HCT116 (cell line): ENCODE measurements around the gene HES1. TPM values are rescaled to one million over a fixed set of nuclear protein-coding genes. Genes with fewer than 3 reads are reported as not detected.

Experiments used
- ATAC-seq: fragments of 200-7000 bp; cut with Tn5 transposase; 2 replicates; pipeline ENCODE4 v1.9.1; 2020; ENCODE audit warnings: mild to moderate bottlenecking, moderate library complexity
- BruUV-seq: library from RNA; stranded (reverse); fragments of 400-500 nt; replicated peaks from 2 replicates; lab custom pipeline; 2021; lab: Mats Ljungman, UMichigan
- CTCF ChIA-PET: fragments of 300-600 bp; sonication (Branson Sonifier 250); formaldehyde crosslinking; loops from one replicate; lab custom pipeline; 2021; ENCODE audit warnings: antibody characterized with exemption; lab: Charles Lee
- POLR2A ChIA-PET: fragments of 300-600, 350-600 bp; sonication (Branson Sonifier 250); formaldehyde crosslinking; loops from one replicate; lab custom pipeline; 2021; ENCODE audit warnings: antibody characterized with exemption; lab: Charles Lee
- RAD21 ChIA-PET, 2 experiments: fragments of 300-600 bp; sonication (Branson Sonifier 250); formaldehyde crosslinking; loops; one replicate each; lab custom pipeline; 2023; ENCODE audit warnings: low total read pairs in 2 of 2; ENCODE audit not compliant: uncharacterized antibody in 2 of 2, unreplicated experiment in 2 of 2, low non-redundant PET in 1 of 2; lab: Charles Lee
- DNase-seq: peaks from one replicate; pipeline ENCODE4 v3.0.0-alpha.2; 2010; ENCODE audit warnings: low read depth, low spot score
- H2AFZ ChIP-seq: fragments of 200-600 bp; shearing (Covaris generic), sonication (generic); 2 replicates; pipeline ENCODE4 v1.6.1; 2017; ENCODE audit warnings: low read depth, mixed run types, mixed read lengths, antibody characterized with exemption, low read length; ENCODE audit not compliant: poor library complexity, severe bottlenecking
- H3K27ac ChIP-seq: 2 replicates; pipeline ENCODE4 v1.5.1; 2012; ENCODE audit warnings: low read depth, low read length
- H3K27me3 ChIP-seq: fragments of 200-600 bp; sonication (generic); 2 replicates; pipeline ENCODE4 v1.6.1; 2016; ENCODE audit warnings: mixed run types, low read length, mixed read lengths; ENCODE audit not compliant: insufficient read depth
- H3K36me3 ChIP-seq, 2 experiments: fragments of 200-500 bp in 1 of 2; fragments of 200-600 bp in 1 of 2; sonication (Bioruptor generic) in 1 of 2; sonication (generic) in 1 of 2; 2 replicates each; pipeline versions ENCODE4 v1.5.1 to v1.6.1; 2014 to 2016; ENCODE audit warnings: low read length in 2 of 2, inconsistent platforms in 1 of 2, mixed read lengths in 1 of 2, mixed run types in 1 of 2; ENCODE audit not compliant: insufficient read depth in 2 of 2, control insufficient read depth in 1 of 2
- H3K4me1 ChIP-seq, 2 experiments: fragments of 200-600 bp in 1 of 2; sonication (generic) in 1 of 2; 2 replicates each; pipeline versions ENCODE4 v1.5.1 to v1.6.1; 2012 to 2017; ENCODE audit warnings: low read length in 2 of 2, inconsistent platforms in 1 of 2, mild to moderate bottlenecking in 1 of 2, mixed read lengths in 1 of 2, mixed run types in 1 of 2, moderate library complexity in 1 of 2; ENCODE audit not compliant: insufficient read depth in 2 of 2, control insufficient read depth in 1 of 2
- H3K4me2 ChIP-seq: fragments of 200-600 bp; sonication (generic); 2 replicates; pipeline ENCODE4 v1.6.1; 2017; ENCODE audit warnings: mixed run types, low read length, mixed read lengths
- H3K4me3 ChIP-seq, 2 experiments: fragments of 200-600 bp in 1 of 2; sonication (generic) in 1 of 2; replicated peaks in 1 of 2; 2 replicates each; pipeline ENCODE4 v1.5.1; 2011 to 2016; ENCODE audit warnings: low read length in 2 of 2, control low read depth in 1 of 2, low read depth in 1 of 2, mild to moderate bottlenecking in 1 of 2, mixed read lengths in 1 of 2, mixed run types in 1 of 2
- H3K79me2 ChIP-seq: fragments of 200-600 bp; sonication (generic); 2 replicates; pipeline ENCODE4 v1.6.1; 2017; ENCODE audit warnings: mild to moderate bottlenecking, mixed run types, low read length, moderate library complexity, mixed read lengths; ENCODE audit not compliant: insufficient read depth
- H3K9ac ChIP-seq: fragments of 200-600 bp; sonication (generic); 2 replicates; pipeline ENCODE4 v1.6.1; 2016; ENCODE audit warnings: low read length, mixed read lengths
- H3K9me2 ChIP-seq: fragments of 200-600 bp; sonication (generic), shearing (Covaris generic); 2 replicates; pipeline ENCODE4 v1.6.1; 2017; ENCODE audit warnings: mixed run types, mild to moderate bottlenecking, moderate library complexity; ENCODE audit not compliant: insufficient read depth
- H3K9me3 ChIP-seq, 2 experiments: fragments of 200-500 bp in 1 of 2; fragments of 200-600 bp in 1 of 2; sonication (Bioruptor generic) in 1 of 2; sonication (generic) in 1 of 2; 2 replicates each; pipeline ENCODE4 v1.6.1; 2014 to 2017; ENCODE audit warnings: low read length in 2 of 2, mixed read lengths in 2 of 2, inconsistent platforms in 1 of 2, low read depth in 1 of 2, mild to moderate bottlenecking in 1 of 2, mixed run types in 1 of 2, moderate library complexity in 1 of 2; ENCODE audit not compliant: control insufficient read depth in 1 of 2, insufficient read depth in 1 of 2
- H4K20me1 ChIP-seq: fragments of 200-600 bp; sonication (generic), shearing (Covaris generic); 2 replicates; pipeline ENCODE4 v1.6.1; 2017; ENCODE audit warnings: mixed run types, mild to moderate bottlenecking, moderate library complexity; ENCODE audit not compliant: insufficient read depth
- CEBPB ChIP-seq: IDR thresholded peaks from 2 replicates; pipeline ENCODE4 v1.6.1; 2012; ENCODE audit warnings: low read depth
- EGR1 ChIP-seq: IDR thresholded peaks from 2 replicates; pipeline ENCODE4 v1.6.1; 2012; ENCODE audit warnings: low read depth
- ELF1 ChIP-seq: IDR thresholded peaks from 2 replicates; pipeline ENCODE4 v1.6.1; 2012; ENCODE audit warnings: low read depth, borderline replicate concordance
- EZH2 ChIP-seq: fragments of 200-600 bp; sonication (generic); IDR thresholded peaks from 2 replicates; pipeline ENCODE4 v1.6.1; 2017; ENCODE audit warnings: antibody characterized with exemption, mixed run types
- EZH2phosphoT487 ChIP-seq: fragments of 200-600 bp; IDR thresholded peaks from 2 replicates; pipeline ENCODE4 v1.6.1; 2018; ENCODE audit warnings: antibody characterized with exemption, borderline replicate concordance
- FOSL1 ChIP-seq: IDR thresholded peaks from 2 replicates; pipeline ENCODE4 v1.6.1; 2012; ENCODE audit warnings: low read depth
- POLR2A ChIP-seq: IDR thresholded peaks from 2 replicates; pipeline ENCODE4 v1.7.0; 2011; ENCODE audit warnings: borderline replicate concordance; ENCODE audit not compliant: insufficient read depth, insufficient read length; ENCODE audit errors: extremely low read depth
- POLR2AphosphoS5 ChIP-seq: IDR thresholded peaks from 2 replicates; pipeline ENCODE4 v1.6.1; 2011; ENCODE audit warnings: mild to moderate bottlenecking, low read depth, low read length, moderate library complexity
- SIN3A ChIP-seq: IDR thresholded peaks from 2 replicates; pipeline ENCODE4 v1.6.1; 2012; ENCODE audit warnings: low read depth
- SRF ChIP-seq: IDR thresholded peaks from 2 replicates; pipeline ENCODE4 v1.6.1; 2012; ENCODE audit warnings: low read depth
- TCF7L2 ChIP-seq: IDR thresholded peaks from 2 replicates; pipeline ENCODE4 v1.7.0; 2011; ENCODE audit warnings: borderline replicate concordance, inconsistent platforms; ENCODE audit not compliant: insufficient read depth, insufficient read length; ENCODE audit errors: extremely low read depth
- YY1 ChIP-seq: IDR thresholded peaks from 2 replicates; pipeline ENCODE4 v1.6.1; 2011; ENCODE audit warnings: low read length, low read depth, moderate library complexity, mild to moderate bottlenecking; ENCODE audit not compliant: insufficient replicate concordance; ENCODE audit errors: extremely low read depth
- ZFX ChIP-seq: fragments of 450-650 bp; IDR thresholded peaks from 2 replicates; pipeline ENCODE4 v1.6.1; 2017
- ZNF274 ChIP-seq: fragments of 200-500 bp; sonication (Bioruptor generic); IDR thresholded peaks from 2 replicates; pipeline ENCODE4 v1.6.1; 2014; ENCODE audit warnings: mild to moderate bottlenecking, low read depth, low read length, inconsistent platforms
- intact Hi-C: fragments of 100-400 bp; cut with micrococcal nuclease; formaldehyde crosslinking; loops from 2 replicates; pipeline ENCODE4 v1.10.0; 2022
- total RNA-seq: library from RNA; stranded (reverse); gene quantifications from one replicate; pipeline ENCODE4 v1.2.1, GENCODE V29; 2021; ENCODE audit not compliant: unreplicated experiment
- TF ChIP-seq, protein P1 (sequence below): IDR thresholded peaks from 2 replicates; pipeline ENCODE4 v1.6.1; 2012; ENCODE audit warnings: low read depth
- TF ChIP-seq, protein P2 (sequence below): IDR thresholded peaks from 2 replicates; pipeline ENCODE4 v1.6.1; 2012
- TF ChIP-seq, protein P3 (sequence below), 3 experiments: fragments of 200-600 bp in 1 of 3; sonication (generic) in 1 of 3; IDR thresholded peaks in 2 of 3; conservative IDR thresholded peaks in 1 of 3; 2 replicates each; pipeline ENCODE4 v1.5.1; 2012 to 2017; ENCODE audit warnings: low read depth in 2 of 3, low read length in 2 of 3, antibody characterized with exemption in 1 of 3, borderline replicate concordance in 1 of 3, control low read depth in 1 of 3, mild to moderate bottlenecking in 1 of 3, mixed read lengths in 1 of 3, mixed run types in 1 of 3, moderate library complexity in 1 of 3; ENCODE audit not compliant: insufficient read depth in 1 of 3

Gene HES1
- total RNA-seq, 1 experiment from 2014 or later, result 32.9 TPM

DNA sequence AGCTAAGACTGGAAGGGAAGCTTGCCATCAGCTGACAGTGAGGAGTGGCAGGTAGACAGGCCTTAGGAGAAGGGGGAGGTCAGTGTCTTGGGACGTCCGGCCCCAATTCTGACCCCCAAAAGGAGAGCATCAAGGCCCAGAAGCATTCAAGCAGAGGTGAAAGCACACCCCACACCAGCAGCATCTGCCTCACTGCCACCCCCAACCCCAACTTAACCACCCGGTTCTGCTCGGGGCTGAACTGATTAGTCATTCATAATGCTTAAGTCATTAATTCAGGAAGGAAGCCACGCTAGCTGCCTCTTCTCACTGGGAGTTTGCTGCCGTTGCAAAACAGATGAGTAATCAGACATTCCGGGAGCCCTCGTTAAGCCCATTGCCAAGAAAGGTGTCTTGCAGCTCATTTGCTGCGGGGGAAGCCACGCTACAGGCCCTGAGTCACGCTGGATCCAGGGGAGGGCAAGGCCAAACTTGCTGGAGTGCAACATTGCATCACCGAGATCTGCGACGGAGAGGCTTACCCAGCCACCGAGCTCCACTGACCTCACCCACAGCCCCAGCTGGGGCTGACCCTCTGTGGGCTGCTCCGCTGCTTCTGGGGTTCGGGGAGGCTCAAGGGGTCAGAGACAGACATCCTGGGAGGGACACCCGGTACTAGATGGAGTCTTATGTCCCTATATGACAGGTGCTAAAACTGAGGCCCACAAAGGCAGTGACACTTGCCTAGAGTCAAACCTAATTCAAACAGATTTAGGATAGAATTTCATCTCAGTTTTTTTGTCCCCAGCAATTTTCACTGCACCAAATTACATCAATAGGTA lies 46.4 kb upstream of the HES1 start:
- Histone ChIP-seq H3K27ac (peak overlapping the region; percentile 56), H4K20me1 (no peaks in the 10 kb centered on the region), H3K9ac (peak overlapping the region; percentile 46), H3K4me1 (peaks cover 10 to 32% of the 10 kb centered on the region in 2 experiments; a peak in 3 of 4 replicates), H3K27me3 (no peaks in the 10 kb centered on the region), H3K36me3 (no peaks in the 10 kb centered on the region), H3K79me2 (no peaks in the 10 kb centered on the region), H3K4me2 (peak overlapping the region; percentile 69), H3K4me3 (peak overlapping the region in 1 of 2 experiments; percentile 28; a peak in 2 of 4 replicates), H3K9me2 (no peaks in the 10 kb centered on the region), H2AFZ (peak overlapping the region; percentile 49), H3K9me3 (no peaks in the 10 kb centered on the region)
- DNase-seq (peak; percentile 98), ATAC-seq (peak; percentile 88)
- BruUV-seq, result TSS peak; percentile 98
- intact Hi-C loops, result loop anchor here (5.0 kb wide), 1 partner anchor 228 kb away; no protein-coding TSS in a partner anchor
- ChIA-PET RAD21 (interaction anchor here in 1 of 2 experiments (0.7 kb wide), 1 partner anchor 46 kb away, joined by 3 read pairs; the partner anchor contains the start of gene HES1), POLR2A (interaction anchor here (0.7 to 1.4 kb wide), 7 partner anchors 10 to 218 kb away, joined by 3 to 5 read pairs (median 4); partner anchors contain the start of gene HES1), CTCF (interaction anchor here (1.3 to 1.7 kb wide), 3 partner anchors 19 to 301 kb away, joined by 3 to 4 read pairs (median 3); no protein-coding TSS in a partner anchor)
- peak; percentile 97 for TF ChIP-seq SRF
- TF ChIP-seq, protein P1, sequence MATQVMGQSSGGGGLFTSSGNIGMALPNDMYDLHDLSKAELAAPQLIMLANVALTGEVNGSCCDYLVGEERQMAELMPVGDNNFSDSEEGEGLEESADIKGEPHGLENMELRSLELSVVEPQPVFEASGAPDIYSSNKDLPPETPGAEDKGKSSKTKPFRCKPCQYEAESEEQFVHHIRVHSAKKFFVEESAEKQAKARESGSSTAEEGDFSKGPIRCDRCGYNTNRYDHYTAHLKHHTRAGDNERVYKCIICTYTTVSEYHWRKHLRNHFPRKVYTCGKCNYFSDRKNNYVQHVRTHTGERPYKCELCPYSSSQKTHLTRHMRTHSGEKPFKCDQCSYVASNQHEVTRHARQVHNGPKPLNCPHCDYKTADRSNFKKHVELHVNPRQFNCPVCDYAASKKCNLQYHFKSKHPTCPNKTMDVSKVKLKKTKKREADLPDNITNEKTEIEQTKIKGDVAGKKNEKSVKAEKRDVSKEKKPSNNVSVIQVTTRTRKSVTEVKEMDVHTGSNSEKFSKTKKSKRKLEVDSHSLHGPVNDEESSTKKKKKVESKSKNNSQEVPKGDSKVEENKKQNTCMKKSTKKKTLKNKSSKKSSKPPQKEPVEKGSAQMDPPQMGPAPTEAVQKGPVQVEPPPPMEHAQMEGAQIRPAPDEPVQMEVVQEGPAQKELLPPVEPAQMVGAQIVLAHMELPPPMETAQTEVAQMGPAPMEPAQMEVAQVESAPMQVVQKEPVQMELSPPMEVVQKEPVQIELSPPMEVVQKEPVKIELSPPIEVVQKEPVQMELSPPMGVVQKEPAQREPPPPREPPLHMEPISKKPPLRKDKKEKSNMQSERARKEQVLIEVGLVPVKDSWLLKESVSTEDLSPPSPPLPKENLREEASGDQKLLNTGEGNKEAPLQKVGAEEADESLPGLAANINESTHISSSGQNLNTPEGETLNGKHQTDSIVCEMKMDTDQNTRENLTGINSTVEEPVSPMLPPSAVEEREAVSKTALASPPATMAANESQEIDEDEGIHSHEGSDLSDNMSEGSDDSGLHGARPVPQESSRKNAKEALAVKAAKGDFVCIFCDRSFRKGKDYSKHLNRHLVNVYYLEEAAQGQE, result no peak
- TF ChIP-seq ZNF274, result no peak
- peak; percentile 73 for TF ChIP-seq YY1
- no peak for TF ChIP-seq ELF1
- TF ChIP-seq, protein P2, sequence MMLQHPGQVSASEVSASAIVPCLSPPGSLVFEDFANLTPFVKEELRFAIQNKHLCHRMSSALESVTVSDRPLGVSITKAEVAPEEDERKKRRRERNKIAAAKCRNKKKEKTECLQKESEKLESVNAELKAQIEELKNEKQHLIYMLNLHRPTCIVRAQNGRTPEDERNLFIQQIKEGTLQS, result peak; percentile 99
- TF ChIP-seq POLR2AphosphoS5, result peak; percentile 80
- TF ChIP-seq SIN3A, result peak; percentile 92
- TF ChIP-seq TCF7L2, result peak; percentile 72
- peak; percentile 96 for TF ChIP-seq FOSL1
- peak; percentile 25; the same call in 1 of the 2 replicates for TF ChIP-seq ZFX
- TF ChIP-seq, protein P3, sequence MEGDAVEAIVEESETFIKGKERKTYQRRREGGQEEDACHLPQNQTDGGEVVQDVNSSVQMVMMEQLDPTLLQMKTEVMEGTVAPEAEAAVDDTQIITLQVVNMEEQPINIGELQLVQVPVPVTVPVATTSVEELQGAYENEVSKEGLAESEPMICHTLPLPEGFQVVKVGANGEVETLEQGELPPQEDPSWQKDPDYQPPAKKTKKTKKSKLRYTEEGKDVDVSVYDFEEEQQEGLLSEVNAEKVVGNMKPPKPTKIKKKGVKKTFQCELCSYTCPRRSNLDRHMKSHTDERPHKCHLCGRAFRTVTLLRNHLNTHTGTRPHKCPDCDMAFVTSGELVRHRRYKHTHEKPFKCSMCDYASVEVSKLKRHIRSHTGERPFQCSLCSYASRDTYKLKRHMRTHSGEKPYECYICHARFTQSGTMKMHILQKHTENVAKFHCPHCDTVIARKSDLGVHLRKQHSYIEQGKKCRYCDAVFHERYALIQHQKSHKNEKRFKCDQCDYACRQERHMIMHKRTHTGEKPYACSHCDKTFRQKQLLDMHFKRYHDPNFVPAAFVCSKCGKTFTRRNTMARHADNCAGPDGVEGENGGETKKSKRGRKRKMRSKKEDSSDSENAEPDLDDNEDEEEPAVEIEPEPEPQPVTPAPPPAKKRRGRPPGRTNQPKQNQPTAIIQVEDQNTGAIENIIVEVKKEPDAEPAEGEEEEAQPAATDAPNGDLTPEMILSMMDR (IDR thresholded peaks at IDR 0.05 in 2 of 3, conservative IDR thresholded peaks at IDR 0.05 in 1 of 3; ENCODE audit: borderline replicate concordance in 1 of 3, insufficient read depth in 1 of 3, low read depth in 2 of 3, low read length in 2 of 3), result no peak
- TF ChIP-seq CEBPB, result peak; percentile 99
- TF ChIP-seq EZH2, result no peak
- TF ChIP-seq EZH2phosphoT487, result no peak
- TF ChIP-seq POLR2A, result peak; percentile 35
- peak; percentile 74 for TF ChIP-seq EGR1
